Rectal smooth muscle tissue (tissue), 1 donor: ENCODE data around the gene UNC80.

ENCODE experiments used
- H3K27ac ChIP-seq: one replicate; pipeline ENCODE4 v1.7.0; 2013; ENCODE audit warnings: low read depth, low read length, inconsistent platforms
- H3K27me3 ChIP-seq: one replicate; pipeline ENCODE4 v1.7.0; 2013; ENCODE audit warnings: low read length; ENCODE audit not compliant: control insufficient read depth, insufficient read depth
- H3K36me3 ChIP-seq: one replicate; pipeline ENCODE4 v1.7.0; 2013; ENCODE audit warnings: low read length; ENCODE audit not compliant: control insufficient read depth, insufficient read depth
- H3K4me1 ChIP-seq: one replicate; pipeline ENCODE4 v1.7.0; 2013; ENCODE audit warnings: low read length; ENCODE audit not compliant: control insufficient read depth, insufficient read depth
- H3K4me3 ChIP-seq: one replicate; pipeline ENCODE4 v1.7.0; 2013; ENCODE audit warnings: low read length
- H3K9ac ChIP-seq: one replicate; pipeline ENCODE4 v1.7.0; 2013; ENCODE audit warnings: low read length

The UNC80 gene

DNA sequence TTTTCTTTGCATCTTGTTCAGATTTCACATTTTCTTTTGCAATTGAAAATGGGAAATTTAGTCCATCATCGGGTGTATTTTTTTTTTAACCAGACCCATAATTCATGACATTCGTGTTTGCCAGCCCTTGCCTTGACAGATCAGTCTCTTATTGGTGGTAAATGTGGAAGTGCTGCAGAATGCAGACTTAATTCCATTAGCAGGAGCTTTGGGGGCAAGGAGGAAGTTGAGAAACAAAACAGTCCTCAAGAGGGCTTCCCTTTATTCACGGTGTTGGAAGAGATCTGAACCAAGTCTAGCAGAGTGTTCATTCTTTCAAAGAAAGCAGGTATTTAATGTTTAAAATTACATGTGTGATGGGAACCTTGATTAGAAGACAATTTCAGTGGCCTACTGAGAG is 214.2 kb downstream of the UNC80 start:
- no peak overlapping the region for H3K9ac ChIP-seq
- H3K36me3 ChIP-seq: no peaks in the 10 kb centered on the region
- H3K27ac ChIP-seq: no peak overlapping the region
- peaks cover 3% of the 10 kb centered on the region for H3K27me3 ChIP-seq
- no peak overlapping the region for H3K4me3 ChIP-seq
- no peaks in the 10 kb centered on the region for H3K4me1 ChIP-seq

DNA sequence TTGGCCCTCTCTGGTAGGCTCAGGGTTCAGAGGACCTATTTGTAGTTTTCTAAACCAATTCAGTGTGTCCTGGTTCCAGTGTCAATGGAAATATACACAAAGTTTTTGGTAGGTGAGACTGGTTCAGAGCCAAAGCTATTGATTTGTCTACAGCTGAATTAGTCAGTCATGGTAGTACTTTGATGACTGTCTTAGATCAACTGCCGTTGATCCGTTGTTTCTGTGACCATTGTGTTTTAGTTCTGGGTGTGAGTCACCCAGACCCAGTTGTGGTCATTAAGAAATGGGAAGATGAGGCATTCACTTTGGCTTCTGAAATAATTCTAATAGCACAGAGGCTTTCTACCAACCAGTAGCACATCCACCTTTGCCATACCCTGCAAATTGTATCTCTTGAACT is 214.8 kb downstream of the UNC80 start:
- no peaks in the 10 kb centered on the region for H3K4me1 ChIP-seq
- no peak overlapping the region for H3K4me3 ChIP-seq
- peaks cover 3% of the 10 kb centered on the region for H3K27me3 ChIP-seq
- H3K27ac ChIP-seq: no peak overlapping the region
- H3K9ac ChIP-seq: no peak overlapping the region
- H3K36me3 ChIP-seq: no peaks in the 10 kb centered on the region

DNA sequence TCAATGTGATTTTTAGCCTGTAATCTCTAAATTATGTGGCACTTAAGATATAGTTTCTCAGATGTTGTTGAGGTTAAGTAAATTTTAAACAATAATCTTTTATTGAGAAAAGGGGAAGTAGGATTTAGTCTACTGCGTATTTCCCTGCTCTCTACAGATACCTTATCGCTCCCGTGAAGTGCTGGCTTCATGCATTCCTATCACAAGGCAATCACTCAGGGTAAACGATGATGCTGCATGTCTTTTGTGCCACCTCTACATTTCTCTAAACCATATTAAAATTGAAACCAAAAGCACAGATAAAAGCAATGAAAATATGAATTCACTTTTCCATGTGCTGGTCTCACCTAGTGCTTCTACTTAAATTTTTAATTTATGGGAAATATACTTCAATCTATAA is 216.4 kb downstream of the UNC80 start:
- Histone ChIP-seq H3K9ac (no peak overlapping the region), H3K27me3 (peaks cover 3% of the 10 kb centered on the region), H3K27ac (no peak overlapping the region), H3K4me3 (no peak overlapping the region), H3K36me3 (no peaks in the 10 kb centered on the region), H3K4me1 (no peaks in the 10 kb centered on the region)

DNA sequence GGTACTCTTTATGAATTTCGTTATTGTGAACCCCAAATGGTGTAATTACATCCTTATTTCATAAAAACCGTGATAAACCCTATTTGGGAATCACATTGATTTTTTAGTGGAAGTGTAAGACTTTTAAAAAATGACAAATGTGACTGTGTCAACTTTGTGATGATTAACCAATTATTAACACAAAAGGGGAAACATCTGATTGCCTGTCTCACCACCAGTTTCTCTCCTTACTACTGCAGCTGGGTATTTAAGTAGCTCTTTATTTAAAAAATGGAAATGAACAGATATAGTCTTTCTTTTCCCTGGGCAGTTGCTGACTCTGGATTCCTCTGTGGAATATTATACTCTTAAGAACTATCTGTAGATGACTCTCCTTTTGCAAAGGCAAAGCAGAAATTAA is 219.2 kb downstream of the UNC80 start:
- Histone ChIP-seq H3K4me3 (no peak overlapping the region), H3K36me3 (no peaks in the 10 kb centered on the region), H3K27ac (no peak overlapping the region), H3K27me3 (peaks cover 3% of the 10 kb centered on the region), H3K4me1 (no peaks in the 10 kb centered on the region), H3K9ac (no peak overlapping the region)

DNA sequence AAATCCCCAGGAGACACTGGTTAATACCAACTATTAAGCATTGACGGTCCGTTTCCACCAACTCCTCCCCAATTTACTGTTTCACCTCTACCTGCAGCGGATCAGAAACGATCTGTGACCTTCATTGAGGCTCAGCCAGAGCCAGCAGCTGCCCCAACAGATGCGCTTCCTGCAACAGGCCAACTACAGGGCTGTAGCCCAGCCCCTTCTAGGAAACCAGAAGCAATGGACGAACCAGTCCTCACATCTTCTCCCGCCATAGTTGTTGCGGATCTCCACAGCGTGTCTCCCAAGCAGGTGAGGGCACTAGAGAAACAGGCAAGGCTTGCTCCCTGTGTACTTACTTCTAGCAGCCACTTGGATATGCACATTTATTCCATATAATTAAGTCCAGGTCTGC is 222.3 kb downstream of the UNC80 start:
- no peaks in the 10 kb centered on the region for H3K4me1 ChIP-seq
- H3K27me3 ChIP-seq: peaks cover 3% of the 10 kb centered on the region
- no peak overlapping the region for H3K9ac ChIP-seq
- no peak overlapping the region for H3K27ac ChIP-seq
- H3K36me3 ChIP-seq: no peaks in the 10 kb centered on the region
- H3K4me3 ChIP-seq: no peak overlapping the region

DNA sequence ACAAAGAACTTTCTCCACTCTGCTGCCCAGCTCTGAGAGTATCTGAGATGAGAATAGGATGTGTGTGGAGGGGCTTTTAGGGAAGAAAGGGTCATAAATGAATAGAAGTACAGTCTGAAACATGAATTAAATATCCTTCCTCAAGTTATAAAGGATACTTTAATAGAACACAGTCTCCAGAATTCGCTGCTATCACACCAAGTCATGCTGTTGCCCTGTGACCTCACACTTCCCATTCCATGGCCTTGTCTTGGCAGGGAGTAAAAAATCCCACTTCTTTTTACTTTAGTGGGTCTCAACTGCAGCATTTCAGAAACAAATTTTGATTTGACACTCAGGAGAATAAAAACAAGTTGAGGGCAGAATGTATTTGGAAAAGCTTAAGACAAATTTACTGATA is 227.0 kb downstream of the UNC80 start:
- H3K36me3 ChIP-seq: no peaks in the 10 kb centered on the region
- peaks cover 5% of the 10 kb centered on the region for H3K4me1 ChIP-seq
- no peak overlapping the region for H3K9ac ChIP-seq
- no peak overlapping the region for H3K27ac ChIP-seq
- H3K27me3 ChIP-seq: no peaks in the 10 kb centered on the region
- H3K4me3 ChIP-seq: no peak overlapping the region

DNA sequence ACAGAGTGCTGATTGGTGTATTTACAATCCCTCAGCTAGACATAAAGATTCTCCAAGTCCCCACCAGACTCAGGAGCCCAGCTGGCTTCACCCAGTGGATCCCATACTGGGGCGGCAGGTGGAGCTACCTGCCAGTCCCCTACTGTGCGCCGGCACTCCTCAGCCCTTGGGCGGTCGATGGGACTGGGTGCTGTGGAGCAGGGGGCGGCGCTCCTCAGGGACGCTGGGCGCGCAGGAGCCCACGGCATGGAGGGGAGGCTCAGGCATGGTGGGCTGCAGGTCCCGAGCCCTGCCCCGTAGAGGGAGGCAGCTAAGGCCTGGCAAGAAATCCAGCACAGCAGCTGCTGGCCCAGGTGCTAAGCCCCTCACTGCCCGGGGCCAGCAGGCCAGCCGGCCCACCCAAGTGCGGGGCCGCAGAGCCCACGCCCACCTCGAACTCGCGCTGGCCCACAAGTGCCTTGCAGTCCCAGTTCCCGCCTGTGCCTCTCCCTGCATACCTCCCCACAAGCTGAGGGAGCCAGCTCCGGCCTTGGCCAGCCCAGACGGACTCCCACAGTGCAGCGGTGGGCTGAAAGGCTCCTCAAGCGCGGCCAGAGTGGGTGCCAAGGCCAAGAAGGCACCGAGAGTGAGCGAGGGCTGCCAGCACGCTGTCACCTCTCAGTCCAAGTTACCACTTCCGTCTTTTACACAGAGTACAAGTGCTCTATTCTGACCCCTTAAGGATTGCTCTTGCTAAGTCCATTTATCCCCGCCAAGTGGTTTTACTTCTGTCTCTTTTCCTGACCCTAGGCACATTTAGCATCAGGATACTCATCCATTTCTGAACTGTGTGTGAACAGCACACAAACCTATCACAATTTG is 229.1 kb downstream of the UNC80 start:
- Histone ChIP-seq H3K27me3 (no peaks in the 10 kb centered on the region), H3K9ac (no peak overlapping the region), H3K4me3 (no peak overlapping the region), H3K36me3 (no peaks in the 10 kb centered on the region), H3K27ac (no peak overlapping the region), H3K4me1 (peaks cover 17% of the 10 kb centered on the region)

DNA sequence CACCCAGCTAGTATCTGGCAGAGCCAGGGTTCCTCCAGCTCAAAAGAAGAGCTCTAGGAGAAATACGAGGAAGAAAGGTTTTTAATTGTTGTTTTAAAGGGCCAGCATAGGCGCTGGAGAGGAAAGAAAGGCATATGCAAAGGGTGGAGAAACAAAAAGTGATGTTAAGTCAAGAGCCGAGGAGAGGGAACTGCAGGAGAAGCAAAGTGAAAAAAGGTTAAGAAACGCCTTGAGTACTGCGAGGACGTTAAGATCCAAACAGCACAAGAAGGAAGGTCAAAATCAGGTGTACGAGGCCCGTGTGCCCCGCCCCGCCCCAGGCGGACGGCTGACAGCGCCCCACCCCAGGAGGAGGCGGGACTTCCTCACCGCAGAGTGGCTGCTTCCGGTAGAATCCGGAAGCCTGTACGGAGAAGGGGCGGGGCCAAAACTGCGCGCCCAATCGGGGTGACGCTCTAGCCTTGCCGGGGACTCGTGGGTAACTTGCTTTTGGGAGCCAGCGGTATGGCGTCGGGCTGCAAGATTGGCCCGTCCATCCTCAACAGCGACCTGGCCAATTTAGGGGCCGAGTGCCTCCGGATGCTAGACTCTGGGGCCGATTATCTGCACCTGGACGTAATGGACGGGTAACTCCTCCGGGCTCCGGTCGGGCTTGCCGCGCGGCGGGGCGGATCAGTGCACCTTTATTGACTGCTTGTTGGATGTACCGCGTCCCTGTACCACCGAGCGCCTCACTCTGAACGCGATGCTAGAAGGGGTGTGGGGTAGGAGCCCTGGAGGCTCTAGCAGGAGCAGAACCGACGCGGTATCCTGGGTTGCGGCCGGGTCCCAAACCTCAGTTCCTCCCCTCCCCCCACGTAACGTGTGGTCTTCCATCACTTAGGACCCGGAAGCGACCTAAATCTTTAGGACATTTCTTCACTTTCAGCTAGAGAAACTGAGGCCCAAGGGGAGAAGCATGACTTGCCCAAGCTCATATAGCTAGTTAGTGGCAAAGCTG is 230.8 kb downstream of the UNC80 start, which contains the start of gene RPE:
Gene RPE (plus strand): TSS at position 481 of the 1,000 bp plus-strand sequence. CDS start 24 bp downstream, at position 505.
- Histone ChIP-seq H3K27ac (peak within 1 kb of the TSS; percentile 82), H3K27me3 (no peaks in the 10 kb centered on the region), H3K36me3 (no peaks in the 10 kb centered on the region), H3K4me1 (peaks cover 17% of the 10 kb centered on the region), H3K4me3 (peak within 1 kb of the TSS; percentile 95), H3K9ac (peak within 1 kb of the TSS; percentile 84)

DNA sequence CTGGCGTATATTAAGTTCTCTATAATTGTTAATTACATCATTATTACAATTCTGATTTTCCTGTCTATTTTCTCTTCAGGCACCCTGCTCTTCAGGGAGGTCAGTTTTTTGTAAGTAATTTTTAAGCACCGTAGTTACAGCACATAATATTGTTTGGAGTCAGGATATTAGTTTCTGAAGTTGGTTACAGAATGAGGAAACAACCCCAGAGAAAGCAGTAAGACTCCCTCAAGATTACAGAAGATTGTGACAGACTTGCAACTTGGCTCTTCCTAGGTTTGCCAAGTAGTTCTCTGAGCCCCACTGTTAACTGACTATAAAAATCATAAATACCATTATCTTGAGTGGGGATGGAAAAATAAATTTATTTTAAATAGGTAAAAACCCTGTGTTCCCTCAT is 231.7 kb downstream of the UNC80 start:
- Histone ChIP-seq H3K4me1 (peaks cover 17% of the 10 kb centered on the region), H3K27ac (no peak overlapping the region), H3K9ac (peak overlapping the region; percentile 84), H3K36me3 (no peaks in the 10 kb centered on the region), H3K27me3 (no peaks in the 10 kb centered on the region), H3K4me3 (peak overlapping the region; percentile 95)

DNA sequence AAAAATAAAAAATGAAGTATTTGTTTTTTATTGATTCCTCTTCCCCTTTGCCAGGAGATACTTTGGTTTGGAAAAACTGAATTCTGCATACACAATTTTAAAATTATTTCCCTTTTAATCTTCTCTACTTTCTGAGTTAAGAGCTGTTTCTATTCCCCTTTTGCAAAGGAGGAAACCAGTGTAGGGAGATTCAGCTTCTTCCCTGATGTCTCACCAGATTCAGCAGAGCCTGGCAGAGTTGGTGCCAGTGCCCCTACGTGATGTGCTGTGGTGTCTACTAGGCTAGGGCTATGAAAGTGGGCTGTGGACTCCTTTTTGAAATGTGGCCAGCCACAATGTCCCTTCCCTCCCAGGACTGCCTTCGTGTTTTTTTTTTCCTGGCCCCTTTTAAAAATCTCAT is 233.2 kb downstream of the UNC80 start:
- Histone ChIP-seq H3K9ac (no peak overlapping the region), H3K27me3 (no peaks in the 10 kb centered on the region), H3K4me3 (no peak overlapping the region), H3K36me3 (peaks cover 4% of the 10 kb centered on the region), H3K4me1 (peaks cover 17% of the 10 kb centered on the region), H3K27ac (no peak overlapping the region)

DNA sequence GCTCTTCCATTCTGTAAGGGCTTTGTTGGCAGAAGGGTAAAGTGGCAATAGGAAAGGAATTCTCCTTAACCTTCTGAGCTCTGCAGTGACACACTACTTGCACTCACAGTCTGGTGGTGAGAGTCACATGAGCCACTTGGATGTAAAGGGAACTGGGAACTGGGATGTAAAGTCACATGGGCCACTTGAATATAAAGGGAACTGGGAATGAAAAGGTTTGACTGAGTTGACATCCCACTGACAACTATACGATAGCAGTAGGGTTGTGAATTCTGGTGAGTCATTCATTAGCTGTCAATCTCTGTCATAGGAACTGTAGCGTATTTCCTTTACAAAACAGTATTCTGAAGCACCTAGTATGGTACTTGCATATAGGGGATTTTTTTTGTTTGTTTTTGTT is 236.3 kb downstream of the UNC80 start:
- Histone ChIP-seq H3K9ac (no peak overlapping the region), H3K27me3 (no peaks in the 10 kb centered on the region), H3K4me3 (no peak overlapping the region), H3K27ac (no peak overlapping the region), H3K4me1 (peaks cover 17% of the 10 kb centered on the region), H3K36me3 (peaks cover 4% of the 10 kb centered on the region)

DNA sequence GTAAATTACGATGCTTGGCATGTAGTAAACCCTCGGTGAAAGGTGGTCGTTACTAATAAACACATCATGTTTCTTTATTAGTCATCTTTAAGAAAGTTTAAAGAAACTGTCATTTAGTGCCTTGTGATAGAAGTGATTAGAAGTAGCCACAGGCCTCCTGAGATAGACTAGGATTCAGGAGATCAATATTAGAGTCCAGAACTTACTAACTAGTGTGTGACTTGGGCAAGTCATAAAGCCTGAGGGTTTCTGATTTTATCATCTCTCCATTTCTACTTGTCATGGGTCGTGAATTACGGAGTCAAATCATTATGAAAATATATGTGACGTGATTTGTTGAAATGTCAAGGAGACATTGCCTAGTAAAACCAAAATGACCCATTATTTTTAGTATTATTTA is 237.5 kb downstream of the UNC80 start:
- H3K27ac ChIP-seq: no peak overlapping the region

More for the DNA sequence above, 237.5 kb downstream of the UNC80 start:
- peaks cover 4% of the 10 kb centered on the region for H3K36me3 ChIP-seq
- H3K27me3 ChIP-seq: no peaks in the 10 kb centered on the region
- peaks cover 6% of the 10 kb centered on the region for H3K4me1 ChIP-seq
- H3K4me3 ChIP-seq: no peak overlapping the region
- H3K9ac ChIP-seq: no peak overlapping the region
